Astrocyte (in vitro differentiated cells and primary cell): ENCODE results near the gene DAO. TPM values are rescaled to one million over a fixed set of nuclear protein-coding genes. Genes with fewer than 3 reads are reported as not detected.

Experiments
- DNase-seq: peaks from one replicate; pipeline ENCODE4 v3.0.0-alpha.2; 2010; ENCODE audit warnings: low read depth
- FAIRE-seq: peaks from 2 replicates; lab custom pipeline; 2011; peaks lifted over from hg19 to GRCh38; lab: Jason Lieb, UNC
- H2AFZ ChIP-seq: 2 replicates; pipeline ENCODE4 v1.6.0; 2012; ENCODE audit warnings: low read depth, low read length, inconsistent platforms
- H3K27ac ChIP-seq: 2 replicates; pipeline ENCODE4 v1.5.1; 2011; ENCODE audit warnings: low read depth, low read length, inconsistent platforms
- H3K27me3 ChIP-seq: 2 replicates; pipeline ENCODE4 v1.6.0; 2011; ENCODE audit warnings: low read length, inconsistent platforms; ENCODE audit not compliant: insufficient read depth
- H3K36me3 ChIP-seq: 2 replicates; pipeline ENCODE4 v1.5.1; 2011; ENCODE audit warnings: low read length, inconsistent platforms; ENCODE audit not compliant: insufficient read depth
- H3K4me1 ChIP-seq: 2 replicates; pipeline ENCODE4 v1.5.1; 2011; ENCODE audit warnings: low read length, inconsistent platforms; ENCODE audit not compliant: insufficient read depth
- H3K4me2 ChIP-seq: 2 replicates; pipeline ENCODE4 v1.6.0; 2012; ENCODE audit warnings: low read length, inconsistent platforms
- H3K4me3 ChIP-seq: 2 replicates; pipeline ENCODE4 v1.5.1; 2011; ENCODE audit warnings: low read depth, mild to moderate bottlenecking, low read length, inconsistent platforms; ENCODE audit not compliant: insufficient read depth
- H3K79me2 ChIP-seq: 2 replicates; pipeline ENCODE4 v1.6.0; 2012; ENCODE audit warnings: mild to moderate bottlenecking, low read length, inconsistent platforms; ENCODE audit not compliant: insufficient read depth
- H3K9ac ChIP-seq: 2 replicates; pipeline ENCODE4 v1.6.0; 2012; ENCODE audit warnings: mild to moderate bottlenecking, low read length, inconsistent platforms
- H3K9me3 ChIP-seq: 2 replicates; pipeline ENCODE4 v1.5.1; 2012; ENCODE audit warnings: low read depth, mild to moderate bottlenecking, low read length, inconsistent platforms; ENCODE audit not compliant: insufficient read depth
- H4K20me1 ChIP-seq: 2 replicates; pipeline ENCODE4 v1.6.0; 2012; ENCODE audit warnings: low read length, inconsistent platforms; ENCODE audit not compliant: insufficient read depth
- H3K27ac Mint-ChIP-seq: one replicate; pipeline ENCODE4 v1.8.0; 2021; ENCODE audit warnings: mild to moderate bottlenecking, mixed read lengths; ENCODE audit not compliant: unreplicated experiment
- H3K27me3 Mint-ChIP-seq: one replicate; pipeline ENCODE4 v1.8.0; 2021; ENCODE audit warnings: low read depth, mixed read lengths; ENCODE audit not compliant: unreplicated experiment
- H3K36me3 Mint-ChIP-seq: one replicate; pipeline ENCODE4 v1.8.0; 2021; ENCODE audit warnings: low read depth, mixed read lengths; ENCODE audit not compliant: unreplicated experiment
- H3K4me1 Mint-ChIP-seq: one replicate; pipeline ENCODE4 v1.8.0; 2021; ENCODE audit warnings: low read depth, mixed read lengths; ENCODE audit not compliant: unreplicated experiment
- H3K4me3 Mint-ChIP-seq: one replicate; pipeline ENCODE4 v1.8.0; 2021; ENCODE audit warnings: mild to moderate bottlenecking, moderate library complexity, mixed read lengths; ENCODE audit not compliant: unreplicated experiment
- H3K9me3 Mint-ChIP-seq: one replicate; pipeline ENCODE4 v1.8.0; 2021; ENCODE audit warnings: mild to moderate bottlenecking, mixed read lengths; ENCODE audit not compliant: unreplicated experiment
- EZH2 ChIP-seq: IDR thresholded peaks from 2 replicates; pipeline ENCODE4 v1.6.1; 2012; ENCODE audit warnings: mild to moderate bottlenecking, low read length, inconsistent platforms; ENCODE audit not compliant: insufficient read depth
- total RNA-seq: library from RNA; stranded (reverse); gene quantifications from 2 replicates; pipeline ENCODE4 v1.2.1, GENCODE V29; 2021
- TF ChIP-seq, protein P1 (sequence below): IDR thresholded peaks from 2 replicates; pipeline ENCODE4 v1.5.1; 2011; ENCODE audit warnings: low read depth, mild to moderate bottlenecking, inconsistent platforms, low read length, moderate library complexity; ENCODE audit not compliant: insufficient read depth

DAO gene
- total RNA-seq, 1 donor from 2014 or later = not detected

DNA sequence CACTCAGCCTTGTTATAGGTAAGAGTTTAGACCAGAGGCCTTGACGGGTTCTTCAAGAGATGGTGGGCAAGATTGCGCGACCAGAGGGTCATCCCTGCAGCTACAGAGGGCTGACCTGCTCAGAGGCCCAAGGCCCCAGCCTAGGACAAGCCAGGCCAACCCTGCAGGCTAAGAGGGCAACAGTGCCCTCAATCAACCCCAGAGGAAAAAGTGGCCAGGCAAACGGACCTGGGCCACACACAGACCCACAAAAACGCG is 23.8 kb upstream of the DAO start:
- peak; percentile 59 for DNase-seq
- FAIRE-seq = no peak
- Mint-ChIP-seq H3K27ac (peak overlapping the region; percentile 99), H3K4me3 (peak overlapping the region; percentile 97), H3K9me3 (peaks cover 3% of the 10 kb centered on the region), H3K4me1 (peaks cover 50% of the 10 kb centered on the region), H3K36me3 (peaks cover 3% of the 10 kb centered on the region), H3K27me3 (no peaks in the 10 kb centered on the region)
- Histone ChIP-seq H4K20me1 (no peaks in the 10 kb centered on the region), H3K79me2 (peaks cover 62% of the 10 kb centered on the region), H3K9me3 (peaks cover 2% of the 10 kb centered on the region), H3K27ac (peak overlapping the region; percentile 100), H3K36me3 (peaks cover 9% of the 10 kb centered on the region), H3K9ac (peak overlapping the region; percentile 100), H3K4me1 (peaks cover 58% of the 10 kb centered on the region), H3K4me2 (peak overlapping the region; percentile 100), H3K27me3 (no peaks in the 10 kb centered on the region), H3K4me3 (peak overlapping the region; percentile 99), H2AFZ (no peak overlapping the region)
- TF ChIP-seq EZH2 = no peak
- TF ChIP-seq, protein P1, sequence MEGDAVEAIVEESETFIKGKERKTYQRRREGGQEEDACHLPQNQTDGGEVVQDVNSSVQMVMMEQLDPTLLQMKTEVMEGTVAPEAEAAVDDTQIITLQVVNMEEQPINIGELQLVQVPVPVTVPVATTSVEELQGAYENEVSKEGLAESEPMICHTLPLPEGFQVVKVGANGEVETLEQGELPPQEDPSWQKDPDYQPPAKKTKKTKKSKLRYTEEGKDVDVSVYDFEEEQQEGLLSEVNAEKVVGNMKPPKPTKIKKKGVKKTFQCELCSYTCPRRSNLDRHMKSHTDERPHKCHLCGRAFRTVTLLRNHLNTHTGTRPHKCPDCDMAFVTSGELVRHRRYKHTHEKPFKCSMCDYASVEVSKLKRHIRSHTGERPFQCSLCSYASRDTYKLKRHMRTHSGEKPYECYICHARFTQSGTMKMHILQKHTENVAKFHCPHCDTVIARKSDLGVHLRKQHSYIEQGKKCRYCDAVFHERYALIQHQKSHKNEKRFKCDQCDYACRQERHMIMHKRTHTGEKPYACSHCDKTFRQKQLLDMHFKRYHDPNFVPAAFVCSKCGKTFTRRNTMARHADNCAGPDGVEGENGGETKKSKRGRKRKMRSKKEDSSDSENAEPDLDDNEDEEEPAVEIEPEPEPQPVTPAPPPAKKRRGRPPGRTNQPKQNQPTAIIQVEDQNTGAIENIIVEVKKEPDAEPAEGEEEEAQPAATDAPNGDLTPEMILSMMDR = no peak

DNA sequence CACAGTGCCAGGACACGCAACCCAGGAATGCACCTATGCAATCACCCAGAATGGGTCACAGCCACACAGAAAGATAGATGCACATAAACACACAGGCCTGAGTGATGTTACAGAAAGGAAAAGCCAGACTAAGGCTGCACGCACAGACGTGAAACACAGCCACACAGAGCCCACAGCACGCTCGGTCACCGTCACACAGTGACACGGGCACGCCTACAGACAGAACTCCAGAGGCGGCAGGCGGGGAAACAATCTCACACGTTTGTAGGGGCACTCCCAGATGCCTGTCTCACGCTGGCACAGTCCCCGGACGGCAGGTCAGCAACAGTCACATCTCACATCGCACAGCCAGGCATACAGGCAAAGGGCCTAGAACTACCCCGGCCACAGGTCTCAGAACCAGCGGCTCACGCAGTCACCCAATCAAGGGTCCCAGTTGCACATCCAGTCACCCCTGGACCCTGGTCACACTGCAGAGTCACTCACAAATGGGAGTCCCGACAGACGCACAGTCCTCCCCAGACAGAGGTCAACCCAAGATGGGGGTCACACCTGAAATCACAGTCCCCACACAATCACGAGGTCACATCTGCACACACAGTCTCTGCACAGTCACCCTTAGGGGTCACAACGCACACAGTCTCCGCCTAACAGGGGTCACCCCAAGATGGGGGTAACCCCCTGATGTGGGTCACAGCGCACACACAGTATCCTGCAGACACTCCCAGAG is 23.3 kb upstream of the DAO start:
- FAIRE-seq = no peak
- H3K27me3 Mint-ChIP-seq = no peaks in the 10 kb centered on the region

DNA sequence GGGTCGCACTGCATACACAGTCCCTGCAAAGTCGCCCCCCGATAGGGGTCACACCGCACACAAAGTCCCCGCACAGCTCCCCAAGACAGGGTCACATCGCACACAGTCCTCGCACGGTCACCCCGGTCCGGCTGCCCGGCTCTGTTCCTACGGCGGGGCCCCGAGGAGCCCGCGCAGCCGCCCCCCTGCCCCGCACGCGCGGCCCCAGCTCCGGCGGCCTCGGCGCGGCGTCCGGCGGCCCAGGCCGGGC is 22.8 kb upstream of the DAO start:
- Mint-ChIP-seq H3K36me3 (no peaks in the 10 kb centered on the region), H3K4me3 (peak overlapping the region; percentile 97), H3K4me1 (peaks cover 44% of the 10 kb centered on the region), H3K9me3 (peaks cover 3% of the 10 kb centered on the region), H3K27me3 (no peaks in the 10 kb centered on the region), H3K27ac (peak overlapping the region; percentile 99)
- no peak for DNase-seq
- H3K4me2 ChIP-seq = peak overlapping the region; percentile 100
- no peaks in the 10 kb centered on the region for H4K20me1 ChIP-seq
- H2AFZ ChIP-seq = no peak overlapping the region
- H3K4me3 ChIP-seq = peak overlapping the region; percentile 99
- H3K79me2 ChIP-seq = peaks cover 53% of the 10 kb centered on the region
- FAIRE-seq = no peak
- peak overlapping the region; percentile 100 for H3K27ac ChIP-seq
- H3K4me1 ChIP-seq = peaks cover 50% of the 10 kb centered on the region
- TF ChIP-seq EZH2 = no peak
- TF ChIP-seq, protein P1 = no peak
- no peaks in the 10 kb centered on the region for H3K36me3 ChIP-seq
- peak overlapping the region; percentile 100 for H3K9ac ChIP-seq
- no peaks in the 10 kb centered on the region for H3K27me3 ChIP-seq
- peaks cover 2% of the 10 kb centered on the region for H3K9me3 ChIP-seq

More for the DNA sequence above, 23.3 kb upstream of the DAO start:
- Mint-ChIP-seq H3K36me3 (no peaks in the 10 kb centered on the region), H3K4me3 (peak overlapping the region; percentile 97), H3K4me1 (peaks cover 45% of the 10 kb centered on the region), H3K27ac (peak overlapping the region; percentile 99), H3K9me3 (peaks cover 3% of the 10 kb centered on the region)
- Histone ChIP-seq H2AFZ (no peak overlapping the region), H3K9me3 (peaks cover 2% of the 10 kb centered on the region), H3K27me3 (no peaks in the 10 kb centered on the region), H3K9ac (peak overlapping the region; percentile 100), H3K36me3 (peaks cover 4% of the 10 kb centered on the region), H3K79me2 (peaks cover 57% of the 10 kb centered on the region), H3K27ac (peak overlapping the region; percentile 100), H3K4me1 (peaks cover 54% of the 10 kb centered on the region), H3K4me2 (peak overlapping the region; percentile 100), H3K4me3 (peak overlapping the region; percentile 99), H4K20me1 (no peaks in the 10 kb centered on the region)
- DNase-seq = peak; percentile 88
- TF ChIP-seq, protein P1 = no peak
- TF ChIP-seq EZH2 = no peak
